ENCODE measurements around the gene RFX8. TPM values are rescaled to one million over a fixed set of nuclear protein-coding genes. Genes with fewer than 3 reads are reported as not detected.

The RFX8 gene
- total RNA-seq, 2 donors from 2014 or later, result not detected

- 93 to 100% methylated on average over 2 of the region's 2 CpGs for WGBS, 2 experiments (ENCODE audit: insufficient coverage in 1 of 2, insufficient read length in 1 of 2)
- Histone ChIP-seq H3K4me3 (ENCODE audit: low read length) (no peak overlapping the region), H3K36me3 (ENCODE audit: control insufficient read depth, insufficient read depth, low read length) (no peaks in the 10 kb centered on the region), H3K27ac (ENCODE audit: low read depth, low read length) (no peak overlapping the region), H3K27me3 (ENCODE audit: control insufficient read depth, insufficient read depth, low read length, poor library complexity, severe bottlenecking) (peaks cover 8% of the 10 kb centered on the region), H3K9me3 (ENCODE audit: control insufficient read depth, low read length) (no peaks in the 10 kb centered on the region), H3K9ac (ENCODE audit: extremely low read depth, low read length, poor library complexity, severe bottlenecking) (no peak overlapping the region), H3K4me1 (ENCODE audit: control insufficient read depth, insufficient read depth, low read length) (no peaks in the 10 kb centered on the region)
- TF ChIP-seq, protein P1, sequence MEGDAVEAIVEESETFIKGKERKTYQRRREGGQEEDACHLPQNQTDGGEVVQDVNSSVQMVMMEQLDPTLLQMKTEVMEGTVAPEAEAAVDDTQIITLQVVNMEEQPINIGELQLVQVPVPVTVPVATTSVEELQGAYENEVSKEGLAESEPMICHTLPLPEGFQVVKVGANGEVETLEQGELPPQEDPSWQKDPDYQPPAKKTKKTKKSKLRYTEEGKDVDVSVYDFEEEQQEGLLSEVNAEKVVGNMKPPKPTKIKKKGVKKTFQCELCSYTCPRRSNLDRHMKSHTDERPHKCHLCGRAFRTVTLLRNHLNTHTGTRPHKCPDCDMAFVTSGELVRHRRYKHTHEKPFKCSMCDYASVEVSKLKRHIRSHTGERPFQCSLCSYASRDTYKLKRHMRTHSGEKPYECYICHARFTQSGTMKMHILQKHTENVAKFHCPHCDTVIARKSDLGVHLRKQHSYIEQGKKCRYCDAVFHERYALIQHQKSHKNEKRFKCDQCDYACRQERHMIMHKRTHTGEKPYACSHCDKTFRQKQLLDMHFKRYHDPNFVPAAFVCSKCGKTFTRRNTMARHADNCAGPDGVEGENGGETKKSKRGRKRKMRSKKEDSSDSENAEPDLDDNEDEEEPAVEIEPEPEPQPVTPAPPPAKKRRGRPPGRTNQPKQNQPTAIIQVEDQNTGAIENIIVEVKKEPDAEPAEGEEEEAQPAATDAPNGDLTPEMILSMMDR (conservative IDR thresholded peaks at IDR 0.05), result no peak
- Mint-ChIP-seq H3K36me3 (ENCODE audit: low read depth) (no peaks in the 10 kb centered on the region), H3K4me3 (no peak overlapping the region), H3K9me3 (no peaks in the 10 kb centered on the region), H3K4me1 (peaks cover 4% of the 10 kb centered on the region), H3K27me3 (ENCODE audit: insufficient read depth) (peaks cover 14% of the 10 kb centered on the region), H3K27ac (no peak overlapping the region)
- DNase-seq, result no peak
Measured at GRCh38 chr2:101379091-101379490, 95.8 kb downstream of the RFX8 start.

GRCh38 chr2:101375653-101376052 is 99.3 kb downstream of the RFX8 start:
- no peak overlapping the region for H3K4me3 Mint-ChIP-seq
- Histone ChIP-seq H3K36me3 (ENCODE audit: control insufficient read depth, insufficient read depth, low read length) (no peaks in the 10 kb centered on the region), H3K4me3 (ENCODE audit: low read length) (no peak overlapping the region), H3K9me3 (ENCODE audit: control insufficient read depth, low read length) (no peaks in the 10 kb centered on the region), H3K4me1 (ENCODE audit: control insufficient read depth, insufficient read depth, low read length) (no peaks in the 10 kb centered on the region), H3K27ac (ENCODE audit: low read depth, low read length) (no peak overlapping the region), H3K9ac (ENCODE audit: extremely low read depth, low read length, poor library complexity, severe bottlenecking) (no peak overlapping the region), H3K27me3 (ENCODE audit: control insufficient read depth, insufficient read depth, low read length, poor library complexity, severe bottlenecking) (peaks cover 19% of the 10 kb centered on the region)
- WGBS, 2 experiments (ENCODE audit: insufficient coverage in 1 of 2, insufficient read length in 1 of 2), result 80 to 84% methylated on average over 5 to 9 of the region's 9 CpGs
- H3K27me3 Mint-ChIP-seq (ENCODE audit: insufficient read depth), result peaks cover 15% of the 10 kb centered on the region
- TF ChIP-seq, protein P1 (conservative IDR thresholded peaks at IDR 0.05), result no peak
- H3K9me3 Mint-ChIP-seq, result peaks cover 1% of the 10 kb centered on the region
- H3K4me1 Mint-ChIP-seq, result no peaks in the 10 kb centered on the region
- H3K36me3 Mint-ChIP-seq (ENCODE audit: low read depth), result no peaks in the 10 kb centered on the region
- H3K27ac Mint-ChIP-seq, result no peak overlapping the region
- DNase-seq, result no peak

GRCh38 chr2:101374821-101375561 is 99.9 kb downstream of the RFX8 start:
- no peaks in the 10 kb centered on the region for H3K4me1 ChIP-seq (ENCODE audit: control insufficient read depth, insufficient read depth, low read length)
- H3K36me3 Mint-ChIP-seq (ENCODE audit: low read depth), result no peaks in the 10 kb centered on the region
- peaks cover 26% of the 10 kb centered on the region for H3K27me3 ChIP-seq (ENCODE audit: control insufficient read depth, insufficient read depth, low read length, poor library complexity, severe bottlenecking)
- peaks cover 1% of the 10 kb centered on the region for H3K9me3 Mint-ChIP-seq
- peaks cover 16% of the 10 kb centered on the region for H3K27me3 Mint-ChIP-seq (ENCODE audit: insufficient read depth)
- H3K27ac ChIP-seq (ENCODE audit: low read depth, low read length), result no peak overlapping the region
- H3K36me3 ChIP-seq (ENCODE audit: control insufficient read depth, insufficient read depth, low read length), result no peaks in the 10 kb centered on the region
- no peaks in the 10 kb centered on the region for H3K4me1 Mint-ChIP-seq
- no peak overlapping the region for H3K27ac Mint-ChIP-seq
- no peak overlapping the region for H3K9ac ChIP-seq (ENCODE audit: extremely low read depth, low read length, poor library complexity, severe bottlenecking)
- H3K4me3 Mint-ChIP-seq, result no peak overlapping the region
- TF ChIP-seq, protein P1 (conservative IDR thresholded peaks at IDR 0.05), result no peak
- WGBS, 2 experiments (ENCODE audit: insufficient coverage in 1 of 2, insufficient read length in 1 of 2), result 91 to 94% methylated on average over 5 to 7 of the region's 7 CpGs
- no peak for DNase-seq
- H3K9me3 ChIP-seq (ENCODE audit: control insufficient read depth, low read length), result no peaks in the 10 kb centered on the region
- H3K4me3 ChIP-seq (ENCODE audit: low read length), result no peak overlapping the region

Data from endodermal cell (in vitro differentiated cells).